Head of caudate nucleus (tissue), 42 donors: ENCODE results near the gene FBLIM1.
"Not testable (repeated sequence)": the region's sequence is repeated elsewhere in the genome, so short reads cannot be mapped to it uniquely, and the experiment has no call there.

Experiments used
- DNase-seq, 42 donors: peaks; one replicate each; pipeline versions ENCODE4 v3.0.0 to v3.0.0-alpha.2; 2020 to 2021; ENCODE audit warnings: mixed read lengths in 7 of 42
- intact Hi-C: fragments of 100-400 bp; cut with DNase I; formaldehyde crosslinking; loops from one replicate; pipeline ENCODE4 v1.15.0; 2022

Gene FBLIM1

GRCh38 chr1:15799004-15799867 lies 40.6 kb downstream of the FBLIM1 start:
- intact Hi-C loops = loop anchor here (10.0 kb wide), 2 partner anchors 196 to 256 kb away; no protein-coding TSS in a partner anchor
- DNase-seq = peak in 17 of 42 donors; percentile 9 to 65 (median 24)

- no peak for DNase-seq
- intact Hi-C loops = loop anchor here (10.0 kb wide), 2 partner anchors 195 to 255 kb away; no protein-coding TSS in a partner anchor
These were observed 41.6 kb downstream of the FBLIM1 start for GRCh38 chr1:15799928-15800835.

GRCh38 chr1:15802234-15802965 lies 43.8 kb downstream of the FBLIM1 start:
- intact Hi-C loops = no loop called here

GRCh38 chr1:15803380-15803779 lies 44.8 kb downstream of the FBLIM1 start:
- DNase-seq = peak in 3 of 42 donors; percentile 28 to 45 (median 32)
- intact Hi-C loops = no loop called here

More at GRCh38 chr1:15802234-15802965, 43.8 kb downstream of the FBLIM1 start:
- DNase-seq = no peak

- no peak for DNase-seq
- intact Hi-C loops = no loop called here
These were observed 45.5 kb downstream of the FBLIM1 start for GRCh38 chr1:15804060-15804459.

GRCh38 chr1:15807121-15807520 lies 48.5 kb downstream of the FBLIM1 start:
- DNase-seq = no peak
- intact Hi-C loops = no loop called here

GRCh38 chr1:15807549-15807948 lies 49.0 kb downstream of the FBLIM1 start, which contains the start of gene UQCRHL:
Gene UQCRHL (minus strand): TSS chr1:15807649. CDS start chr1:15807649, 0 bp downstream.
- DNase-seq, intact Hi-C loops: not testable (repeated sequence)

- DNase-seq = no peak
- intact Hi-C loops = no loop called here
These were observed 50.4 kb downstream of the FBLIM1 start for GRCh38 chr1:15808955-15809354.

GRCh38 chr1:15810073-15810472 lies 51.5 kb downstream of the FBLIM1 start:
- intact Hi-C loops = no loop called here
- peak in 4 of 42 donors; percentile 15 to 49 (median 26) for DNase-seq

- DNase-seq = no peak
- intact Hi-C loops = no loop called here
These were observed 58.1 kb downstream of the FBLIM1 start for GRCh38 chr1:15816674-15817073.

GRCh38 chr1:15820478-15820877 lies 61.9 kb downstream of the FBLIM1 start:
- intact Hi-C loops = no loop called here
- no peak for DNase-seq

GRCh38 chr1:15825800-15826199 lies 67.2 kb downstream of the FBLIM1 start:
- DNase-seq = no peak
- intact Hi-C loops = no loop called here

- intact Hi-C loops = no loop called here
- no peak for DNase-seq
These were observed 68.4 kb downstream of the FBLIM1 start for GRCh38 chr1:15826810-15827507.

- intact Hi-C loops, DNase-seq: not testable (repeated sequence)
These were observed 69.0 kb downstream of the FBLIM1 start for GRCh38 chr1:15827567-15827966.

- peak in 1 of 42 donors; percentile 13 for DNase-seq
- intact Hi-C loops = not testable (repeated sequence)
These were observed 70.3 kb downstream of the FBLIM1 start for GRCh38 chr1:15828931-15829330.

GRCh38 chr1:15830258-15830657 lies 71.7 kb downstream of the FBLIM1 start:
- intact Hi-C loops = no loop called here
- DNase-seq = no peak

GRCh38 chr1:15833069-15833679 lies 74.6 kb downstream of the FBLIM1 start:
- DNase-seq = peak in 40 of 42 donors; percentile 20 to 78 (median 46)
- intact Hi-C loops = no loop called here
